CD4-positive, alpha-beta T cell treated with Interleukin-21 for 1 hour (primary cell): ENCODE measurements around the gene FREY1.

Experiments used
- DNase-seq: peaks from one replicate; pipeline ENCODE4 v3.0.0-alpha.2; 2020

The FREY1 gene

DNA sequence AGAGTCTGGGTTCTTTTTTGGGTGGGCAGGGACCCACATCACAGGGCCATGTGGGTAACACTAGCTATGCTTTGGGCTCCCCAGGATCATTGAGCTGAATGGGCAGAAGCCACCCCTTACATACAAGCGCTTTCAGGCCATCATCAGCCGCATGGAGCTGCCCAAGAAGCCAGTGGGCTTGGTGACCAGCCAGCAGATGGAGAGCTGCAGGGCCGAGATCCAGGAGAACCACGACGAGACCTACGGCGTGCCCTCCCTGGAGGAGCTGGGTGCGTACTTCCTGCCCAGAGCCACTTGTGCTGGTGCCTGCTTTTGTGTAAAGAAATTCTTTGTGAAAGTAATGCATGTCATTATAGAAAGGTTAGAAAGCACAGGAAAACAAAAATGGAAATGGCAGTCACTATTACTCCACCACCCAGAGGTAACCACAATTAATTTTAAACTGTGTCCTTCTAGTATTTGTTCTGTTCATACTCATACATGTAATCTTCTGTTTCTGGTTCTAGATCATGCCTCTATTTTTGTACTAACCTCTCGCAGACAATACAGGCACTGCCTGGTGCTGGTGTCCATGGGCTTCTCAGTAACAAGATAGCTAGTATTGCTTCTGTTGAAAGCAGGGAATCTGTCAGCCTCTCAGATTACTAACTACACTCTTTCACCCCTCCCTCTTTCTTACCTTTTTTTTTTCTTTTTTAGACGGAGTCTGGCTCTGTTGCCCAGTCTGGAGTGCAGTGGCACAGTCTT is 46.1 kb downstream of the FREY1 start:
- no peak for DNase-seq

DNA sequence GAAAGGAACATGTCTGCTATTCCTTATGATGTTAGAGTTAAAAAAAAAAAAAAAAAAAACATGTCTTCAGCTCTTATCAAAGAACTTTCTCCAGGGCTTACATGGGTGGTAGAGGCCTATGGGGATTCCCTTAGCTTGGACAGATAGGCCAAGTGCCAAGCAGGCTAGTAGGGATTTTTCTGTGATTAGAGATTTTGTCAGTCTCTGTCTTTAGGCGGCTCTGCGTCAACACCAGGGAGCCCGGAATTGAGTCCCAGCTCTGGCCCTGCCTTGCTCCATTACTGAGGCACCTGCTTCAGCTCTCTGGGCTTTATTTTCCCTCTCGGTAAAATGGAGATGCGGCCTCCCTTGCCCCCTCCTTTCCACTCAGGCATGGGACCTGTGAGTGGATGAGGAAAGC is 46.7 kb downstream of the FREY1 start:
- DNase-seq = no peak

DNA sequence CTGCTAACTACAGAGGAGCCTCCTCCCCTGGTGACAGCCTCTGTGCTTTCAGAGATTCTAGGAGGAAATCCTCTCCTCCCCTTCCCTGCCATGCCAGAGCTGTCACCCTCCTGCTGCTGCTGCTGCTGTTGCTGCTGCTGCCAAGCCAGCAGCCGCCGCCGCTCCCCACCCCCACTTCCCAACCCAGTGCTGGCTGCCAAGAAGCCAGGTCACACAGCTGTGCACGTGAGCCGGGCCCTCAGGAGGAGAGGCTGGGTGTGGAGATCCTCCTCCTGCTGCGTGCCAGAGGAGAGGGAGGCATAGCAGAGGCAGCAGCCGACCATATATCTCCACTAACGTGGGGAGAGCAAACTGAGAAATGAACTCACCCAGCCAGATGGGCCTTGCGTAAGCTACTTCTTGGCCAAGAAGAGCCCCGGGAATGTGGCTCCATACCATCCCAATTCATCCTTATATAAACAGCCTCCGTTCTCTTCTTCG is 47.4 kb downstream of the FREY1 start:
- DNase-seq = no peak

DNA sequence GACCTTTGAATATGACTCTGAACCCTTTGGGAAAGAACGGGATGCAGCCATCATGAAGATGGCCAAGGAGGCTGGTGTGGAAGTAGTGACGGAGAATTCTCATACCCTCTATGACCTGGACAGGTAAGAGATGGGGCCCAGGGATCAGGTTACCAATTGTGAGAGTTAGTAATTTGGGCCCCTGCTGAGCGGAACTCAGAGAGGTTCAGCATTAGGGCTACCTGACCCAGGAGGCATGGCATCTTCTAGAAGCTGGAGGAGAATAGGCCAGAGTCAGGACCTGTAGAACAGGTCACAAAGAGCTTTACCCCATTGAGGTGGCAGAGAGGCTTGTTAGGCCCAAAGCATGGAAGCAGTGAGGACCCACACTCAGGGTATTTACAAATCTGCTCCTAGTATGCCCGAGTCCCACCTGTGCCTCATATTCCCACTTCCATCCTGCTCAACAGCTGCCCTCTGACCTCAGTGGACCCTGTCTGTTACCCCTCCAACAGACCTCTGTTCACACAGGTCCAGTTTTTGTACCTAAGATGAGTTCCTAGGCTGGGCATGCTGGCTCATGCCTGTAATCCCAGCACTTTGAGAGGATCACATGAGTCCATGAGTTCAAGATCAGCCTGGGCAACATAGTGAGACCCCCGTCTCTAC is 48.2 kb downstream of the FREY1 start:
- DNase-seq = no peak

DNA sequence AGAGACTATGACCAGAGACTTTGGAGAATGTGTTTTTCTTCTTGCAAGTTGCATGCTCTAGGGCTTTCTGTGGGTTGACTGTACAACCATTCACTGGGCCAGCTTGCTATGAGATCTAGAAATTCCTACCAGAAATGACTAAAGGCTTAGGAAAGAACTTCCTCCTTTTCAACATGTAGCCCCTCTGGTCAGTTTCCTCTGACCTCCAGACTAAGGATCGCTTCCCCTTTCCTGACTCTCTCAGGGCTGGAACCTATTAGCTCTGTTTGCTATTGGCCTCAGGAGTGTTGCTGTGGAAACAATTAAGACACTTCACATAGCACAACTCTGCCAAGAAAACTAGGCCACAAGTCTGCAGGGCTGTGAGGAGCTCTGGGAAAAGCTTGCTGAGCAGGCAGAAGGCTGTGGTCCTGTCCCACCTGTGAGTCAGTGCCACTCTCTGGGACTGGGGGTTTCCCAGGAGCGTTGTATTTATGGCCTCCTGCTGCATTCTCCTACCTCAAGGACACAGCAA is 49.1 kb downstream of the FREY1 start:
- DNase-seq = no peak
